Measurements from ENCODE around the gene PLLP. TPM values are rescaled to one million over a fixed set of nuclear protein-coding genes. Genes with fewer than 3 reads are reported as not detected.

PLLP gene
- total and polyA plus RNA-seq, 2 experiments from 2014 or later: 1.3 to 6.1 TPM

DNA sequence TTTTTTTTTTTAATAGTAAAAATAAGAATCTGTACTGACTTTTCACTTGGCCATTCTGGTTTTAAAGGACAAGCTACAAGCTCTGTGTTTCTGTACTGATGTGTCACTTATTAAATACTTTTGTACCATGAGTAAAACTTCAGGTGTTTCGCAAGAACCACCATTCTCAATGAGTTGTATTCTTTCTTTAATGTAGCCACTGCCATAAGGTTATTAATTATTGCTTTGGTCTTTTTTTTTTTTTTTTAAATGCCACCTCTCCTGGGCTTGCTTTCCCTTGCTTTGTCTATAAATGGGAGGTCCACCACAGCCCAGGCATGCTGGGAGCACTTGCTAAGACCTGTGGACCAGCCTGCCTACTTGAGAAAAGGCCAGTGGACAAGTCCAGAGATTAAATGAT lies 31.0 kb downstream of the PLLP start:
- Histone ChIP-seq H3K79me2 (replicated peaks; ENCODE audit: insufficient read depth) (no peaks in the 10 kb centered on the region), H2AFZ (no peak overlapping the region), H3K27me3 (ENCODE audit: insufficient read depth) (no peaks in the 10 kb centered on the region), H3K4me2 (no peak overlapping the region), H3K36me3 (ENCODE audit: insufficient read depth) (no peaks in the 10 kb centered on the region; the same call in 1 of the 2 replicates), H3F3A (replicated peaks; ENCODE audit: low read depth) (no peaks in the 10 kb centered on the region), H3K9me2 (ENCODE audit: insufficient read depth) (no peaks in the 10 kb centered on the region), H3K27ac (ENCODE audit: low read depth) (no peak overlapping the region), H4K20me1 (replicated peaks; ENCODE audit: insufficient read depth) (no peaks in the 10 kb centered on the region), H3K4me1 (ENCODE audit: insufficient read depth) (no peaks in the 10 kb centered on the region), H3K4me3 (no peak overlapping the region)
- Mint-ChIP-seq H3K9me3 (0 out of 3 replicates have a peak, but pooled peaks cover 5% of the 10 kb centered on the region), H3K27me3 (ENCODE audit: insufficient read depth, low read depth, poor library complexity) (peaks cover 11% of the 10 kb centered on the region), H3K27ac (no peak overlapping the region), H3K36me3 (ENCODE audit: low read depth) (peaks cover 17% of the 10 kb centered on the region), H3K4me3 (no peak overlapping the region), H3K4me1 (no peaks in the 10 kb centered on the region)
- TF ChIP-seq ZNF114 (CRISPR knock-in tag; IDR thresholded peaks at IDR 0.05) (no peak), EZH2 (IDR thresholded peaks at IDR 0.05; ENCODE audit: low read depth, unreplicated experiment) (no peak), CREB1 (CRISPR knock-in tag; IDR thresholded peaks at IDR 0.05; ENCODE audit: low read depth) (no peak), ZNF331 (CRISPR knock-in tag; IDR thresholded peaks at IDR 0.05; ENCODE audit: low read depth) (no peak), NANOG (IDR thresholded peaks at IDR 0.05; ENCODE audit: borderline replicate concordance) (no peak), STAT1 (IDR thresholded peaks at IDR 0.05; ENCODE audit: unreplicated experiment) (no peak)
- TF ChIP-seq, protein P1, sequence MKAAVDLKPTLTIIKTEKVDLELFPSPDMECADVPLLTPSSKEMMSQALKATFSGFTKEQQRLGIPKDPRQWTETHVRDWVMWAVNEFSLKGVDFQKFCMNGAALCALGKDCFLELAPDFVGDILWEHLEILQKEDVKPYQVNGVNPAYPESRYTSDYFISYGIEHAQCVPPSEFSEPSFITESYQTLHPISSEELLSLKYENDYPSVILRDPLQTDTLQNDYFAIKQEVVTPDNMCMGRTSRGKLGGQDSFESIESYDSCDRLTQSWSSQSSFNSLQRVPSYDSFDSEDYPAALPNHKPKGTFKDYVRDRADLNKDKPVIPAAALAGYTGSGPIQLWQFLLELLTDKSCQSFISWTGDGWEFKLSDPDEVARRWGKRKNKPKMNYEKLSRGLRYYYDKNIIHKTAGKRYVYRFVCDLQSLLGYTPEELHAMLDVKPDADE (IDR thresholded peaks at IDR 0.05): no peak
- TF ChIP-seq, protein P2, sequence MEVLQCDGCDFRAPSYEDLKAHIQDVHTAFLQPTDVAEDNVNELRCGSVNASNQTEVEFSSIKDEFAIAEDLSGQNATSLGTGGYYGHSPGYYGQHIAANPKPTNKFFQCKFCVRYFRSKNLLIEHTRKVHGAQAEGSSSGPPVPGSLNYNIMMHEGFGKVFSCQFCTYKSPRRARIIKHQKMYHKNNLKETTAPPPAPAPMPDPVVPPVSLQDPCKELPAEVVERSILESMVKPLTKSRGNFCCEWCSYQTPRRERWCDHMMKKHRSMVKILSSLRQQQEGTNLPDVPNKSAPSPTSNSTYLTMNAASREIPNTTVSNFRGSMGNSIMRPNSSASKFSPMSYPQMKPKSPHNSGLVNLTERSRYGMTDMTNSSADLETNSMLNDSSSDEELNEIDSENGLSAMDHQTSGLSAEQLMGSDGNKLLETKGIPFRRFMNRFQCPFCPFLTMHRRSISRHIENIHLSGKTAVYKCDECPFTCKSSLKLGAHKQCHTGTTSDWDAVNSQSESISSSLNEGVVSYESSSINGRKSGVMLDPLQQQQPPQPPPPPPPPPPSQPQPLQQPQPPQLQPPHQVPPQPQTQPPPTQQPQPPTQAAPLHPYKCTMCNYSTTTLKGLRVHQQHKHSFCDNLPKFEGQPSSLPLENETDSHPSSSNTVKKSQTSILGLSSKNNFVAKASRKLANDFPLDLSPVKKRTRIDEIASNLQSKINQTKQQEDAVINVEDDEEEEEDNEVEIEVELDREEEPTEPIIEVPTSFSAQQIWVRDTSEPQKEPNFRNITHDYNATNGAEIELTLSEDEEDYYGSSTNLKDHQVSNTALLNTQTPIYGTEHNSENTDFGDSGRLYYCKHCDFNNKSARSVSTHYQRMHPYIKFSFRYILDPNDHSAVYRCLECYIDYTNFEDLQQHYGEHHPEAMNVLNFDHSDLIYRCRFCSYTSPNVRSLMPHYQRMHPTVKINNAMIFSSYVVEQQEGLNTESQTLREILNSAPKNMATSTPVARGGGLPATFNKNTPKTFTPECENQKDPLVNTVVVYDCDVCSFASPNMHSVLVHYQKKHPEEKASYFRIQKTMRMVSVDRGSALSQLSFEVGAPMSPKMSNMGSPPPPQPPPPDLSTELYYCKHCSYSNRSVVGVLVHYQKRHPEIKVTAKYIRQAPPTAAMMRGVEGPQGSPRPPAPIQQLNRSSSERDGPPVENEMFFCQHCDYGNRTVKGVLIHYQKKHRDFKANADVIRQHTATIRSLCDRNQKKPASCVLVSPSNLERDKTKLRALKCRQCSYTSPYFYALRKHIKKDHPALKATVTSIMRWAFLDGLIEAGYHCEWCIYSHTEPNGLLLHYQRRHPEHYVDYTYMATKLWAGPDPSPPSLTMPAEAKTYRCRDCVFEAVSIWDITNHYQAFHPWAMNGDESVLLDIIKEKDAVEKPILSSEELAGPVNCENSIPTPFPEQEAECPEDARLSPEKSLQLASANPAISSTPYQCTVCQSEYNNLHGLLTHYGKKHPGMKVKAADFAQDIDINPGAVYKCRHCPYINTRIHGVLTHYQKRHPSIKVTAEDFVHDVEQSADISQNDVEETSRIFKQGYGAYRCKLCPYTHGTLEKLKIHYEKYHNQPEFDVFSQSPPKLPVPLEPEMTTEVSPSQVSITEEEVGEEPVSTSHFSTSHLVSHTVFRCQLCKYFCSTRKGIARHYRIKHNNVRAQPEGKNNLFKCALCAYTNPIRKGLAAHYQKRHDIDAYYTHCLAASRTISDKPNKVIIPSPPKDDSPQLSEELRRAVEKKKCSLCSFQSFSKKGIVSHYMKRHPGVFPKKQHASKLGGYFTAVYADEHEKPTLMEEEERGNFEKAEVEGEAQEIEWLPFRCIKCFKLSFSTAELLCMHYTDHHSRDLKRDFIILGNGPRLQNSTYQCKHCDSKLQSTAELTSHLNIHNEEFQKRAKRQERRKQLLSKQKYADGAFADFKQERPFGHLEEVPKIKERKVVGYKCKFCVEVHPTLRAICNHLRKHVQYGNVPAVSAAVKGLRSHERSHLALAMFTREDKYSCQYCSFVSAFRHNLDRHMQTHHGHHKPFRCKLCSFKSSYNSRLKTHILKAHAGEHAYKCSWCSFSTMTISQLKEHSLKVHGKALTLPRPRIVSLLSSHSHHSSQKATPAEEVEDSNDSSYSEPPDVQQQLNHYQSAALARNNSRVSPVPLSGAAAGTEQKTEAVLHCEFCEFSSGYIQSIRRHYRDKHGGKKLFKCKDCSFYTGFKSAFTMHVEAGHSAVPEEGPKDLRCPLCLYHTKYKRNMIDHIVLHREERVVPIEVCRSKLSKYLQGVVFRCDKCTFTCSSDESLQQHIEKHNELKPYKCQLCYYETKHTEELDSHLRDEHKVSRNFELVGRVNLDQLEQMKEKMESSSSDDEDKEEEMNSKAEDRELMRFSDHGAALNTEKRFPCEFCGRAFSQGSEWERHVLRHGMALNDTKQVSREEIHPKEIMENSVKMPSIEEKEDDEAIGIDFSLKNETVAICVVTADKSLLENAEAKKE (CRISPR knock-in tag; IDR thresholded peaks at IDR 0.05): no peak
- TF ChIP-seq, protein P3, sequence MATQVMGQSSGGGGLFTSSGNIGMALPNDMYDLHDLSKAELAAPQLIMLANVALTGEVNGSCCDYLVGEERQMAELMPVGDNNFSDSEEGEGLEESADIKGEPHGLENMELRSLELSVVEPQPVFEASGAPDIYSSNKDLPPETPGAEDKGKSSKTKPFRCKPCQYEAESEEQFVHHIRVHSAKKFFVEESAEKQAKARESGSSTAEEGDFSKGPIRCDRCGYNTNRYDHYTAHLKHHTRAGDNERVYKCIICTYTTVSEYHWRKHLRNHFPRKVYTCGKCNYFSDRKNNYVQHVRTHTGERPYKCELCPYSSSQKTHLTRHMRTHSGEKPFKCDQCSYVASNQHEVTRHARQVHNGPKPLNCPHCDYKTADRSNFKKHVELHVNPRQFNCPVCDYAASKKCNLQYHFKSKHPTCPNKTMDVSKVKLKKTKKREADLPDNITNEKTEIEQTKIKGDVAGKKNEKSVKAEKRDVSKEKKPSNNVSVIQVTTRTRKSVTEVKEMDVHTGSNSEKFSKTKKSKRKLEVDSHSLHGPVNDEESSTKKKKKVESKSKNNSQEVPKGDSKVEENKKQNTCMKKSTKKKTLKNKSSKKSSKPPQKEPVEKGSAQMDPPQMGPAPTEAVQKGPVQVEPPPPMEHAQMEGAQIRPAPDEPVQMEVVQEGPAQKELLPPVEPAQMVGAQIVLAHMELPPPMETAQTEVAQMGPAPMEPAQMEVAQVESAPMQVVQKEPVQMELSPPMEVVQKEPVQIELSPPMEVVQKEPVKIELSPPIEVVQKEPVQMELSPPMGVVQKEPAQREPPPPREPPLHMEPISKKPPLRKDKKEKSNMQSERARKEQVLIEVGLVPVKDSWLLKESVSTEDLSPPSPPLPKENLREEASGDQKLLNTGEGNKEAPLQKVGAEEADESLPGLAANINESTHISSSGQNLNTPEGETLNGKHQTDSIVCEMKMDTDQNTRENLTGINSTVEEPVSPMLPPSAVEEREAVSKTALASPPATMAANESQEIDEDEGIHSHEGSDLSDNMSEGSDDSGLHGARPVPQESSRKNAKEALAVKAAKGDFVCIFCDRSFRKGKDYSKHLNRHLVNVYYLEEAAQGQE (IDR thresholded peaks at IDR 0.05; ENCODE audit: unreplicated experiment): no peak
- TF ChIP-seq, protein P4, sequence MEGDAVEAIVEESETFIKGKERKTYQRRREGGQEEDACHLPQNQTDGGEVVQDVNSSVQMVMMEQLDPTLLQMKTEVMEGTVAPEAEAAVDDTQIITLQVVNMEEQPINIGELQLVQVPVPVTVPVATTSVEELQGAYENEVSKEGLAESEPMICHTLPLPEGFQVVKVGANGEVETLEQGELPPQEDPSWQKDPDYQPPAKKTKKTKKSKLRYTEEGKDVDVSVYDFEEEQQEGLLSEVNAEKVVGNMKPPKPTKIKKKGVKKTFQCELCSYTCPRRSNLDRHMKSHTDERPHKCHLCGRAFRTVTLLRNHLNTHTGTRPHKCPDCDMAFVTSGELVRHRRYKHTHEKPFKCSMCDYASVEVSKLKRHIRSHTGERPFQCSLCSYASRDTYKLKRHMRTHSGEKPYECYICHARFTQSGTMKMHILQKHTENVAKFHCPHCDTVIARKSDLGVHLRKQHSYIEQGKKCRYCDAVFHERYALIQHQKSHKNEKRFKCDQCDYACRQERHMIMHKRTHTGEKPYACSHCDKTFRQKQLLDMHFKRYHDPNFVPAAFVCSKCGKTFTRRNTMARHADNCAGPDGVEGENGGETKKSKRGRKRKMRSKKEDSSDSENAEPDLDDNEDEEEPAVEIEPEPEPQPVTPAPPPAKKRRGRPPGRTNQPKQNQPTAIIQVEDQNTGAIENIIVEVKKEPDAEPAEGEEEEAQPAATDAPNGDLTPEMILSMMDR (conservative IDR thresholded peaks at IDR 0.05; ENCODE audit: low read depth in 2 of 2): no peak
- DNase-seq (ENCODE audit: low spot score) (no peak), ATAC-seq (no peak)

All from GM23338 (cell line).